Endothelial cell (in vitro differentiated cells): ENCODE results near the gene MBOAT2. TPM values are rescaled to one million over a fixed set of nuclear protein-coding genes. Genes with fewer than 3 reads are reported as not detected.

ENCODE experiments used
- DNase-seq: peaks from one replicate; pipeline ENCODE4 v3.0.0; 2021; ENCODE audit warnings: low spot score
- H3K27ac Mint-ChIP-seq: one replicate; pipeline ENCODE4 v1.8.0; 2021; ENCODE audit warnings: mixed read lengths, inconsistent platforms; ENCODE audit not compliant: unreplicated experiment
- H3K27me3 Mint-ChIP-seq: one replicate; pipeline ENCODE4 v1.8.0; 2021; ENCODE audit warnings: mild to moderate bottlenecking, moderate library complexity, mixed read lengths, inconsistent platforms; ENCODE audit not compliant: unreplicated experiment
- H3K36me3 Mint-ChIP-seq: one replicate; pipeline ENCODE4 v1.8.0; 2021; ENCODE audit warnings: mild to moderate bottlenecking, low read depth, mixed read lengths, inconsistent platforms; ENCODE audit not compliant: unreplicated experiment
- H3K4me1 Mint-ChIP-seq: one replicate; pipeline ENCODE4 v1.8.0; 2021; ENCODE audit warnings: mild to moderate bottlenecking, mixed read lengths, inconsistent platforms; ENCODE audit not compliant: unreplicated experiment
- H3K4me3 Mint-ChIP-seq: one replicate; pipeline ENCODE4 v1.8.0; 2021; ENCODE audit warnings: mild to moderate bottlenecking, mixed read lengths, inconsistent platforms; ENCODE audit not compliant: unreplicated experiment
- H3K9me3 Mint-ChIP-seq: one replicate; pipeline ENCODE4 v1.8.0; 2021; ENCODE audit warnings: mixed read lengths, inconsistent platforms; ENCODE audit not compliant: unreplicated experiment
- CTCF ChIP-seq: fragments of 200-600 bp; sonication (generic); IDR thresholded peaks from one replicate; pipeline ENCODE4 v1.5.0; 2021; ENCODE audit warnings: antibody characterized with exemption; ENCODE audit not compliant: unreplicated experiment
- total RNA-seq: library from RNA; stranded (reverse); fragmentation: NEBNext Ultra II Directional; extraction: Animal tissue kit (Norgen Biotek cat#: 25700); gene quantifications from one replicate; pipeline ENCODE4 v1.2.1, GENCODE V29; 2021; ENCODE audit not compliant: unreplicated experiment

MBOAT2 gene
- total RNA-seq, 1 donor from 2014 or later: 71.6 TPM

GRCh38 chr2:8886876-8887275 is 116.6 kb downstream of the MBOAT2 start:
- DNase-seq: no peak
- Mint-ChIP-seq H3K27me3 (no peaks in the 10 kb centered on the region), H3K27ac (no peak overlapping the region), H3K36me3 (no peaks in the 10 kb centered on the region), H3K4me1 (peaks cover 16% of the 10 kb centered on the region), H3K4me3 (no peak overlapping the region), H3K9me3 (no peaks in the 10 kb centered on the region)
- no peak for TF ChIP-seq CTCF

- Mint-ChIP-seq H3K4me1 (peaks cover 11% of the 10 kb centered on the region), H3K4me3 (no peak overlapping the region), H3K36me3 (peaks cover 2% of the 10 kb centered on the region), H3K27ac (no peak overlapping the region), H3K27me3 (no peaks in the 10 kb centered on the region), H3K9me3 (no peaks in the 10 kb centered on the region)
- DNase-seq: no peak
- no peak for TF ChIP-seq CTCF
Measured at GRCh38 chr2:8886202-8886518, 117.3 kb downstream of the MBOAT2 start.

- H3K36me3 Mint-ChIP-seq: peaks cover 7% of the 10 kb centered on the region
- H3K4me3 Mint-ChIP-seq: no peak overlapping the region
- H3K27me3 Mint-ChIP-seq: no peaks in the 10 kb centered on the region
- TF ChIP-seq CTCF: no peak
- H3K27ac Mint-ChIP-seq: no peak overlapping the region
- H3K4me1 Mint-ChIP-seq: peaks cover 8% of the 10 kb centered on the region
- no peaks in the 10 kb centered on the region for H3K9me3 Mint-ChIP-seq
- no peak for DNase-seq
Measured at GRCh38 chr2:8885449-8886201, 117.9 kb downstream of the MBOAT2 start.

- H3K4me1 Mint-ChIP-seq: peaks cover 2% of the 10 kb centered on the region
- H3K36me3 Mint-ChIP-seq: peaks cover 16% of the 10 kb centered on the region
- no peak overlapping the region for H3K27ac Mint-ChIP-seq
- H3K4me3 Mint-ChIP-seq: no peak overlapping the region
- H3K27me3 Mint-ChIP-seq: no peaks in the 10 kb centered on the region
- DNase-seq: no peak
- H3K9me3 Mint-ChIP-seq: no peaks in the 10 kb centered on the region
- TF ChIP-seq CTCF: no peak
Measured at GRCh38 chr2:8884812-8885211, 118.7 kb downstream of the MBOAT2 start.

GRCh38 chr2:8882094-8882493 is 121.4 kb downstream of the MBOAT2 start:
- H3K4me1 Mint-ChIP-seq: no peaks in the 10 kb centered on the region
- H3K36me3 Mint-ChIP-seq: peaks cover 24% of the 10 kb centered on the region
- H3K27me3 Mint-ChIP-seq: no peaks in the 10 kb centered on the region
- H3K27ac Mint-ChIP-seq: no peak overlapping the region
- H3K9me3 Mint-ChIP-seq: no peaks in the 10 kb centered on the region
- DNase-seq: peak; percentile 64
- TF ChIP-seq CTCF: peak; percentile 50
- H3K4me3 Mint-ChIP-seq: no peak overlapping the region
